SK-N-SH (cell line): ENCODE results near the gene EDN2.

Experiments
- EP300 ChIP-seq, 2 experiments: IDR thresholded peaks; 2 replicates each; pipeline versions ENCODE4 v1.4.0 to v1.6.1; 2012; ENCODE audit warnings: borderline replicate concordance in 1 of 2, low read depth in 1 of 2, low read length in 1 of 2
- EZH2phosphoT487 ChIP-seq: fragments of 200-600 bp; sonication (generic); IDR thresholded peaks from 2 replicates; pipeline ENCODE4 v1.6.1; 2017; ENCODE audit warnings: low read depth, mixed run types, mild to moderate bottlenecking, antibody characterized with exemption, moderate library complexity, borderline replicate concordance
- TF ChIP-seq, protein P1 (sequence below): fragments of 200-600 bp; sonication (generic); IDR thresholded peaks from 2 replicates; pipeline ENCODE4 v1.6.1; 2017; ENCODE audit warnings: antibody characterized with exemption, mild to moderate bottlenecking, moderate library complexity

- TF ChIP-seq, protein P1, sequence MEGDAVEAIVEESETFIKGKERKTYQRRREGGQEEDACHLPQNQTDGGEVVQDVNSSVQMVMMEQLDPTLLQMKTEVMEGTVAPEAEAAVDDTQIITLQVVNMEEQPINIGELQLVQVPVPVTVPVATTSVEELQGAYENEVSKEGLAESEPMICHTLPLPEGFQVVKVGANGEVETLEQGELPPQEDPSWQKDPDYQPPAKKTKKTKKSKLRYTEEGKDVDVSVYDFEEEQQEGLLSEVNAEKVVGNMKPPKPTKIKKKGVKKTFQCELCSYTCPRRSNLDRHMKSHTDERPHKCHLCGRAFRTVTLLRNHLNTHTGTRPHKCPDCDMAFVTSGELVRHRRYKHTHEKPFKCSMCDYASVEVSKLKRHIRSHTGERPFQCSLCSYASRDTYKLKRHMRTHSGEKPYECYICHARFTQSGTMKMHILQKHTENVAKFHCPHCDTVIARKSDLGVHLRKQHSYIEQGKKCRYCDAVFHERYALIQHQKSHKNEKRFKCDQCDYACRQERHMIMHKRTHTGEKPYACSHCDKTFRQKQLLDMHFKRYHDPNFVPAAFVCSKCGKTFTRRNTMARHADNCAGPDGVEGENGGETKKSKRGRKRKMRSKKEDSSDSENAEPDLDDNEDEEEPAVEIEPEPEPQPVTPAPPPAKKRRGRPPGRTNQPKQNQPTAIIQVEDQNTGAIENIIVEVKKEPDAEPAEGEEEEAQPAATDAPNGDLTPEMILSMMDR = no peak
- TF ChIP-seq EP300 (IDR thresholded peaks at IDR 0.05; ENCODE audit: borderline replicate concordance in 1 of 2, low read depth in 1 of 2, low read length in 1 of 2) = no peak
- TF ChIP-seq EZH2phosphoT487 = no peak
Observed at GRCh38 chr1:41480204-41481108, 4.0 kb downstream of the EDN2 start.
